ENCODE measurements around the gene IL17B. TPM values are rescaled to one million over a fixed set of nuclear protein-coding genes. Genes with fewer than 3 reads are reported as not detected.

The IL17B gene
- total RNA-seq, 1 donor from 2014 or later = not detected

DNA sequence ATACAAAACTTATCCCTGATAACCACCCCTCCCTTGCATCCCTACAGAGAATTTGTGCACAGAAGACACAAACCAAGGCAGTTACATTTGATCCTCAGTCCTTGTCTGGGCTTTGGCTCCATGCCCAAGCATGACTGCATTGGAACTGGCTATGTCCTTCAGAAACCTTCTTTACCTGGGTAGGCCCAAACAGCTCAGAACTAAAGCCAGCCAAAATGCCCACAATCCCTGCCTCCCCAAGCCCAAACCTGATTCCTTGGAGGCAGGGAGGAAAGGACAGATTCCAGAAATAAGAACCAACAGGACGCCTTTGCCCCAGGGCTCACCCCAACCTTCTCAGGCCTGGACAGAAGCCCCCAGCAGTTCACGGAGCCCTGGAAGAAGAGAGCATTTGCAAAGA is 8.2 kb downstream of the IL17B start:
- Histone ChIP-seq H3K4me3 (ENCODE audit: low read depth, low read length) (no peak overlapping the region), H3K27me3 (ENCODE audit: control insufficient read depth, insufficient read depth, low read length) (no peaks in the 10 kb centered on the region), H3K36me3 (ENCODE audit: control insufficient read depth, insufficient read depth, low read length) (no peaks in the 10 kb centered on the region)
- TF ChIP-seq, protein P1, sequence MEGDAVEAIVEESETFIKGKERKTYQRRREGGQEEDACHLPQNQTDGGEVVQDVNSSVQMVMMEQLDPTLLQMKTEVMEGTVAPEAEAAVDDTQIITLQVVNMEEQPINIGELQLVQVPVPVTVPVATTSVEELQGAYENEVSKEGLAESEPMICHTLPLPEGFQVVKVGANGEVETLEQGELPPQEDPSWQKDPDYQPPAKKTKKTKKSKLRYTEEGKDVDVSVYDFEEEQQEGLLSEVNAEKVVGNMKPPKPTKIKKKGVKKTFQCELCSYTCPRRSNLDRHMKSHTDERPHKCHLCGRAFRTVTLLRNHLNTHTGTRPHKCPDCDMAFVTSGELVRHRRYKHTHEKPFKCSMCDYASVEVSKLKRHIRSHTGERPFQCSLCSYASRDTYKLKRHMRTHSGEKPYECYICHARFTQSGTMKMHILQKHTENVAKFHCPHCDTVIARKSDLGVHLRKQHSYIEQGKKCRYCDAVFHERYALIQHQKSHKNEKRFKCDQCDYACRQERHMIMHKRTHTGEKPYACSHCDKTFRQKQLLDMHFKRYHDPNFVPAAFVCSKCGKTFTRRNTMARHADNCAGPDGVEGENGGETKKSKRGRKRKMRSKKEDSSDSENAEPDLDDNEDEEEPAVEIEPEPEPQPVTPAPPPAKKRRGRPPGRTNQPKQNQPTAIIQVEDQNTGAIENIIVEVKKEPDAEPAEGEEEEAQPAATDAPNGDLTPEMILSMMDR (IDR thresholded peaks at IDR 0.05; ENCODE audit: insufficient read depth, low read length, poor library complexity, severe bottlenecking) = no peak
- DNase-seq (ENCODE audit: low read depth) = no peak

DNA sequence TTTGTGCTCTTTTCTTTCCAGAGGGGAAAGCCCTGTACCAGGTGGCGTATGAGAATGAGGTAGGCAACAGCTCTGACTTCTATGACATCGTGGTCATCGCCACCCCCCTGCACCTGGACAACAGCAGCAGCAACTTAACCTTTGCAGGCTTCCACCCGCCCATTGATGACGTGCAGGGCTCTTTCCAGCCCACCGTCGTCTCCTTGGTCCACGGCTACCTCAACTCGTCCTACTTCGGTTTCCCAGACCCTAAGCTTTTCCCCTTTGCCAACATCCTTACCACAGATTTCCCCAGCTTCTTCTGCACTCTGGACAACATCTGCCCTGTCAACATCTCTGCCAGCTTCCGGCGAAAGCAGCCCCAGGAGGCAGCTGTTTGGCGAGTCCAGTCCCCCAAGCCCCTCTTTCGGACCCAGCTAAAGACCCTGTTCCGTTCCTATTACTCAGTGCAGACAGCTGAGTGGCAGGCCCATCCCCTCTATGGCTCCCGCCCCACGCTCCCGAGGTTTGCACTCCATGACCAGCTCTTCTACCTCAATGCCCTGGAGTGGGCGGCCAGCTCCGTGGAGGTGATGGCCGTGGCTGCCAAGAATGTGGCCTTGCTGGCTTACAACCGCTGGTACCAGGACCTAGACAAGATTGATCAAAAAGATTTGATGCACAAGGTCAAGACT is 11.0 kb downstream of the IL17B start:
- Histone ChIP-seq H3K4me3 (ENCODE audit: low read depth, low read length) (no peak overlapping the region), H3K27me3 (ENCODE audit: control insufficient read depth, insufficient read depth, low read length) (no peaks in the 10 kb centered on the region), H3K36me3 (ENCODE audit: control insufficient read depth, insufficient read depth, low read length) (no peaks in the 10 kb centered on the region)
- no peak for DNase-seq (ENCODE audit: low read depth)
- TF ChIP-seq, protein P1 (IDR thresholded peaks at IDR 0.05; ENCODE audit: insufficient read depth, low read length, poor library complexity, severe bottlenecking) = no peak

DNA sequence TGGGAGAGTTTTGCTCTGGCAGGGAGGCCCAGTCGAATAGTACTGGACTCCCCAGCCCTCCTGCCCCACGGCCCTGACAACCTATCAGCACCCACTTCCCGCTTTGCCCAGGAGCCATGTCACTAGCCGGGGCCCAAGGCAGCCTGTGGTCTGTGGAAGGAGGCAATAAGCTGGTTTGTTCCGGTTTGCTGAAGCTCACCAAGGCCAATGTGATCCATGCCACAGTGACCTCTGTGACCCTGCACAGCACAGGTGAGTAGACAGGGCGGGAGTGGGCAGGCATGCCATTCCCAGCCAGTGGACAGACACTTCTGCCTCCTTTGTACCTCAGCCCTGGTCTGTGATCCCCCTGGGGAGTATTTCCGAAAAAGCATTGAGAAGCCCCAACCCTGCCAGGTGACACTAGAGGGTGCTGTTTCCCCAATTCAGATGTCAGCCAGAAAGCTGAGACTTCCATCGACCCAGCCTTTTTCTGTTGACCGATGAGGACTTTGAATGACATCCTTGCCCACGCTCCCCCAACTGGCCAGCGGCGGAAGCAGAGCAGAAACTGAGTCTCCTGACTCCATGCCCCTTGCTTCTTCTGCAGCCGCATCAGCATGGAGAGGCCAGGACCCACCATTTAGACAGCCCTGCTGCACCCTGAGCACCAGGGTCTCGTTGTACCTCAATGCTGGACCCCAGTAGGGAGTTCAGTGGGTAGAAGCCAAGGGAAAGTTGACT is 11.7 kb downstream of the IL17B start:
- Histone ChIP-seq H3K36me3 (ENCODE audit: control insufficient read depth, insufficient read depth, low read length) (no peaks in the 10 kb centered on the region), H3K4me3 (ENCODE audit: low read depth, low read length) (no peak overlapping the region), H3K27me3 (ENCODE audit: control insufficient read depth, insufficient read depth, low read length) (no peaks in the 10 kb centered on the region)
- TF ChIP-seq, protein P1 (IDR thresholded peaks at IDR 0.05; ENCODE audit: insufficient read depth, low read length, poor library complexity, severe bottlenecking) = peak; percentile 83
- peak; percentile 34 for DNase-seq (ENCODE audit: low read depth)

DNA sequence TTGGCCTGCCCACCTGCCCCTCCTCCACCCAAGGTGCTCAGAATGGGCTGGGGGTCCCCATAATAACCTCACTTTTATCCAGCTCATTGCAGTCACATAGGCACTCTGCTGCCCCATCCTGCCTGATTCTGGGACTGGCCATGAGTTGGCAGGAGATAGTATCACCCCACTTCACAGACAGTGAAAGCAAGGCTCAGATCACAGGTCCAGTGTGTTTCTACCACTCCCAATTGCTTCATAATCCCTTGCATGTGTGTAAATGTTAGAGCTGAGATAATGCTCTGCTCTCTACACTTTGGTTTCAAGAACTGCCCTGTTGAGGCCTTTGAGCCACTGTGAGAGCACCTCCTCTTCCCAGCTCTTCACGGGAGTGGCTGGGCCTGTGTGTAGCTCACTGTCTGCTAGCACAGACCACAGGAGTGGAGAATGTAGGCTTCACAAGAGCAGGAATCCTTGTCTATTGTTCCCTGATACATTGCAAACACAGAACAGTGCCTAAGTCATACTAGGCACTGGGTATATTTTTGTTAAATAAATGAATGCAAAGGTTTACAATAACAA is 12.8 kb downstream of the IL17B start:
- no peaks in the 10 kb centered on the region for H3K36me3 ChIP-seq (ENCODE audit: control insufficient read depth, insufficient read depth, low read length)
- H3K4me3 ChIP-seq (ENCODE audit: low read depth, low read length) = no peak overlapping the region
- no peaks in the 10 kb centered on the region for H3K27me3 ChIP-seq (ENCODE audit: control insufficient read depth, insufficient read depth, low read length)
- TF ChIP-seq, protein P1 (IDR thresholded peaks at IDR 0.05; ENCODE audit: insufficient read depth, low read length, poor library complexity, severe bottlenecking) = no peak
- no peak for DNase-seq (ENCODE audit: low read depth)

DNA sequence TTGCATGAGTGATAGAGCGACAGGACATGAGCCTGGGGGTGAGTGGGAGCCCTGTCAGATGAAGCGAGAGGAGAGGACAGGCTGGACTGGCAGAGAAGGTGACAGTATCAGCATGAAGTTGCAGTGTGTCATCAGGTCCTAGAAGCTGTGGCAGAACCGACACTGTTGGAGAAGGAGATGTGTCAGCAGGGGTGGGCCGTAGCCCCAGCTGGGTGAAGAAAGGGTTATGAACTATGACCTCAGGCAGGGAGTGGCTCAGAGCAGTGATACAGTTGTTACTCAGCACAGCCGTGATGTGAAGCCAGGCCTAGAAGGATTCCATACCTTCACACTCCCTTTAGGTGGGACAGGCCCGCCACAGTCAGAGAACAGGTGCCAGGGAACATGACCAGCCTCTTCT is 13.7 kb downstream of the IL17B start:
- no peaks in the 10 kb centered on the region for H3K27me3 ChIP-seq (ENCODE audit: control insufficient read depth, insufficient read depth, low read length)
- TF ChIP-seq, protein P1 (IDR thresholded peaks at IDR 0.05; ENCODE audit: insufficient read depth, low read length, poor library complexity, severe bottlenecking) = no peak
- DNase-seq (ENCODE audit: low read depth) = no peak

More for the DNA sequence above, 13.7 kb downstream of the IL17B start:
- Histone ChIP-seq H3K36me3 (ENCODE audit: control insufficient read depth, insufficient read depth, low read length) (no peaks in the 10 kb centered on the region), H3K4me3 (ENCODE audit: low read depth, low read length) (no peak overlapping the region)

All from kidney epithelial cell (primary cell).